ENCODE data around the gene CSF1.

- TF ChIP-seq ZNF114 (CRISPR knock-in tag; IDR thresholded peaks at IDR 0.05) (no peak), CTCF (conservative IDR thresholded peaks at IDR 0.05; ENCODE audit: low read depth in 2 of 2) (no peak), EZH2phosphoT487 (IDR thresholded peaks at IDR 0.05; ENCODE audit: unreplicated experiment) (no peak), POLR2AphosphoS5 (IDR thresholded peaks at IDR 0.05; ENCODE audit: low read depth) (no peak), EZH2 (IDR thresholded peaks at IDR 0.05; ENCODE audit: low read depth, unreplicated experiment) (no peak)
These were observed 1.8 kb upstream of the CSF1 start for GRCh38 chr1:109908836-109909235.

All from GM23338 (cell line).